ENCODE results near the gene CITED4.

DNA sequence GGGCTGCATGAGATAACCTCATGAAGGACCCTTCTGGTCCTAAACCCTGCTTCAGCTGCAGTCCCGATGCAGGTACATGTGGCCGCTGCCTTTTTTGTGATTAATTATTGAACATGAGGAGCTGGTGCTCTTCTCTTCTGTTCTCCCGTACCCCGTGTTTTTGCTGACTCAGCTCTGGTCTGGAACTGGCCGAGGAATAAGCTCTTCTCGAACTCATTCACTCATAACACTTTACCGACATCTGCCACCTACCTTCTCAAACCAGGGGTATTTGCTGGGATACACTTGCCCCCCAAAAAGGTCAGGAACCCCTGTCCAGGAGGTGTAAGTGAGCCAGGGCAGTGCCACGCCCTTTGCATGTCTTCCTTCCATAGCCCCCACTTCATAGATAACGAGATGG lies 46.7 kb downstream of the CITED4 start:
- TF ChIP-seq, protein P1, sequence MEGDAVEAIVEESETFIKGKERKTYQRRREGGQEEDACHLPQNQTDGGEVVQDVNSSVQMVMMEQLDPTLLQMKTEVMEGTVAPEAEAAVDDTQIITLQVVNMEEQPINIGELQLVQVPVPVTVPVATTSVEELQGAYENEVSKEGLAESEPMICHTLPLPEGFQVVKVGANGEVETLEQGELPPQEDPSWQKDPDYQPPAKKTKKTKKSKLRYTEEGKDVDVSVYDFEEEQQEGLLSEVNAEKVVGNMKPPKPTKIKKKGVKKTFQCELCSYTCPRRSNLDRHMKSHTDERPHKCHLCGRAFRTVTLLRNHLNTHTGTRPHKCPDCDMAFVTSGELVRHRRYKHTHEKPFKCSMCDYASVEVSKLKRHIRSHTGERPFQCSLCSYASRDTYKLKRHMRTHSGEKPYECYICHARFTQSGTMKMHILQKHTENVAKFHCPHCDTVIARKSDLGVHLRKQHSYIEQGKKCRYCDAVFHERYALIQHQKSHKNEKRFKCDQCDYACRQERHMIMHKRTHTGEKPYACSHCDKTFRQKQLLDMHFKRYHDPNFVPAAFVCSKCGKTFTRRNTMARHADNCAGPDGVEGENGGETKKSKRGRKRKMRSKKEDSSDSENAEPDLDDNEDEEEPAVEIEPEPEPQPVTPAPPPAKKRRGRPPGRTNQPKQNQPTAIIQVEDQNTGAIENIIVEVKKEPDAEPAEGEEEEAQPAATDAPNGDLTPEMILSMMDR (IDR thresholded peaks at IDR 0.05; ENCODE audit: low read depth, low read length): no peak
- TF ChIP-seq POLR2A (IDR thresholded peaks at IDR 0.05; ENCODE audit: extremely low read depth, insufficient read length) (no peak), MYC (IDR thresholded peaks at IDR 0.05; ENCODE audit: low read depth, low read length) (no peak)
- TF ChIP-seq, protein P2, sequence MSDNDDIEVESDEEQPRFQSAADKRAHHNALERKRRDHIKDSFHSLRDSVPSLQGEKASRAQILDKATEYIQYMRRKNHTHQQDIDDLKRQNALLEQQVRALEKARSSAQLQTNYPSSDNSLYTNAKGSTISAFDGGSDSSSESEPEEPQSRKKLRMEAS (IDR thresholded peaks at IDR 0.05; ENCODE audit: low read depth, low read length): no peak
